ENCODE results near the gene SLC16A6.

- TF ChIP-seq CTCF (IDR thresholded peaks at IDR 0.05) = no peak
- TF ChIP-seq POLR2A (IDR thresholded peaks at IDR 0.05) = no peak
These were observed 5.6 kb upstream of the SLC16A6 start for GRCh38 chr17:68296217-68297191.

Measured in adrenal gland (tissue), 5 donors.